GM19467 (cell line): ENCODE data around the gene TBC1D1.

Source experiments
- ATAC-seq: cut with Tn5 transposase; IDR thresholded peaks from one replicate; pipeline ENCODE4 v1.9.1; 2021; ENCODE audit warnings: mild to moderate bottlenecking, moderate library complexity; ENCODE audit not compliant: unreplicated experiment

Gene TBC1D1

DNA sequence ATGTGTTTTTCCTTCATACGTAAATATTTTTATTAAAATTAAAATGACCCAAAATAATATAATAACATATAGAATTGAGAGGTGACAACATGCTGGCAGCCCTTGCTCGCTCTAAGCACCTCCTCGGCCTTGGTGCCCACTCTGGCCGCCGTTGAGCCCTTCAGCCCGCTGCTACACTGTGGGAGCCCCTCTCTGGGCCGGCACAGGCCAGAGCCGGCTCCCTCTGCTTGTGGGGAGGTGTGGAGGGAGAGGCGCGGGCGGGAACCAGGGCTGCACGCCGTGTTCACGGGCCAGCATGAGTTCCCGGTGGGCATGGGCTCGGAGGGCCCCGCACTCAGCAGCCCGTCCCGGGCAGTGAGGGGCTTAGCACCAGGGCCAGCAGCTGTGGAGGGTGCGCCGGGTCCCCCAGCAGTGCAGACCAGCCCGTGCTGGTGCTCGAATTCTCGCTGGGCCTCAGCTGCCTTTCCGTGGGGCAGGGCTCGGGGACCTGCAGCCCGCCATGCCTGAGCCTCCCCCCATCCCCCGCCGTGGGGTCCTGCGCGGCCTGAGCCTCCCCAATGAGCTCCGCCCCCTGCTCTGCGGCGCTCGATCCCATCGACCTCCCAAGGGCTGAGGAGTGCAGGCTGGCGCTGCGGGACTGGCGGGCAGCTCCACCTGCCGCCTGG lies 291.6 kb downstream of the TBC1D1 start:
- no peak for ATAC-seq

DNA sequence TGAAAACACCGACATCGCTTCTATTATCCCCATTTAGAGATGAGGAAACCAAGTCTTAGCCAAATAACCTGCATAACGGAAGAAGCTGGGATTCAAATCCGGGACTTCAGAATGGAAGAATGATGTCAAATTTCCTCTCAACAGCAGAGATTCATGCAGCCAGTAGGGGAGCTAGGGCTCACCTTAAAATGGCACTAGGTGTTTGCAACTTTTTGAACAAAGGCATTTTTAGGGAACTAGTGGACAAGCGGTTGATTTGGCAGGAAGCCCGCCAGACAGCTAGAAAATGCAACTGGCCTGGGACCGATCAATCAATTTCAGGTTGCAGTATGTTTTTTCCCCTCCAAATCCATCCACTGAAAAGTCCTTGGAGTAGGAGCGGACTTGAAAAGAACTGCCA lies 293.5 kb downstream of the TBC1D1 start:
- no peak for ATAC-seq

DNA sequence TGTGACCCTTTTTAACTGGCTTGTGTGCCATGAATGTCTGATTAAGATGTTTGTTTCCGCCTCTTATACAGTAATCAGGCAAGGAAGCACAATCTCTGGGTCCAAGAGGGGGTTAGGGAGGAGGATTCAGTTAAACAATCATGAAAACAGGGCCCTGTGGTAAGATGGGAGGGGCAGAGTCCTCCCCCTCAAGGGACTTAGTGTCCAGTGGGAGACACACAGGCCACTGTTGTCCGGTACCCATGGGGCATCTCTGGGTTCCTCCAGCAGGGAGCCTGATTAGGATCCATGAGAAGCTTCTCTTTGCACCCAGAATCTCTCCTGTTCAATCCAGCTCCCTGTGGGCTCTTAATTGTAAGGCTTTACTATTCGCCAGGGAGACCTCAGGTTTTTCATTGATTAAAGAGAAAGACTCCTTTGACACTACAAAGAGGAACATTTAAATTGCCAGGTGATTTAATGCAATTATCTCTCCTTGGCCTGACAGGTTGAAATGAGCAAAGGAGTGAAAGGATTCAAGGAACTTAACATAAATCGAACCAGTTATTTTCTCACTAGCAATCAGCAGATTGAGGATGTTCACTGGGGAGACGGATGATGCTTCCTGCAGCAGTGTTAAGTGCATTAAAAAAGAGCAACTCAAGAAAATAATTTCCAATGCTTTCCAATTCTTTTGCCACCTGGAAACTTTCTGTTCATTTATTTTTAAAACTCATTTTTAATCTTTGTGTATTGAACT lies 294.7 kb downstream of the TBC1D1 start:
- no peak for ATAC-seq

DNA sequence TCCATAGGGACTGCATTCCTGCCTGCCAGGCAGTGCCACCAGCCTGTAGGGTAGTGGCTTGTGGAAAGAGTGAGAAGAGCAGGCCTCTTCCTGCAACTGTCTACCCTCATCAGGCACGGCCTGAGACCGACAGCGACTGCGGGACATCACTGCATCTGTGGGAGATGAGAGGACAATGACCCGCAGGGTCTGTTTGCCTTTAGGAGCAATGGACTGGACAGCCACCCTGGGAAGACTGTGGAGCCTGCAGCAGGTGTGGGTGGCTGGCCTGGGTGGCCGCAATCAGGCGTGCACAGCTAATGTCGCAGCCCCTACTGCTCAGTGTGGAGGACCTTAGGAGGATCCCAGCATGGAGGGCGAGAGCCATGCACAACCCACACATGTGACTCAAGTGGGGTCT lies 297.3 kb downstream of the TBC1D1 start:
- no peak for ATAC-seq

DNA sequence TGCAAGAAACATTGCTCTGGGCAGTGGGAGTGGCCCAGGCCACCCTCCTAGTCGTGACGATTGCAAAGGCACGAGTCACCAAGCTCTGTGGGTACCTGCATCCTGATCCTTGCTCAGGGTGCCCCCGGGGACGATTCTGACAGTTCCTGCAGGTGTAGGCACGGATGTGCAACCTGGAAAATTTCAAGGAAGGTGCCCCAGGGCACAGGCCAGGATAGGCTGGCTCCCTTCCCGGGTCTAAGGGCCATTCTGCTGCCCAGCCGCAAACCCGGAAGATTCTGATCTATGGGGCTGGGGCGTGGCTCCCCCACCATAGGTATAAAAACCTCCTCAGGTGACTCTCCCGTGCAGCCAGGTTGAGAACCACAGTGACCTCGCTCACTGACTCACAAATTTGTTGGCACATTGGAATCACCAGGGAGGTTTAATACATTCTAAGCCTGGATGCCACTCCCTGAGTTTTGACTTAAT lies 297.8 kb downstream of the TBC1D1 start:
- no peak for ATAC-seq
